GM23338 (cell line): ENCODE results near the gene CCNK. TPM values are rescaled to one million over a fixed set of nuclear protein-coding genes. Genes with fewer than 3 reads are reported as not detected.
A peak's percentile ranks its signal among the peaks of the same experiment; 100 is the strongest.

Source experiments
- ATAC-seq: fragments of 200-7000 bp; cut with Tn5 transposase; 3 replicates; pipeline ENCODE4 v1.9.1; 2020
- DNase-seq: peaks from one replicate; pipeline ENCODE4 v3.0.0-alpha.2; 2015; ENCODE audit warnings: low spot score
- H2AFZ ChIP-seq: fragments of 200-600 bp; sonication (generic); 2 replicates; pipeline ENCODE4 v1.8.0; 2016; ENCODE audit warnings: antibody characterized with exemption, mild to moderate bottlenecking, moderate library complexity
- H3F3A ChIP-seq: fragments of 200-600 bp; sonication (generic); replicated peaks from 2 replicates; pipeline ENCODE4 v1.8.0; 2017; ENCODE audit warnings: antibody characterized with exemption, mixed run types, low read depth
- H3K27ac ChIP-seq: fragments of 200-600 bp; sonication (generic); 2 replicates; pipeline ENCODE4 v1.6.1; 2016; ENCODE audit warnings: low read depth
- H3K27me3 ChIP-seq: fragments of 200-600 bp; sonication (generic); 2 replicates; pipeline ENCODE4 v1.8.0; 2016; ENCODE audit warnings: mild to moderate bottlenecking, mixed run types, moderate library complexity; ENCODE audit not compliant: insufficient read depth
- H3K36me3 ChIP-seq: fragments of 200-600 bp; sonication (generic); 2 replicates; pipeline ENCODE4 v1.8.0; 2016; ENCODE audit warnings: mild to moderate bottlenecking; ENCODE audit not compliant: insufficient read depth
- H3K4me1 ChIP-seq: fragments of 200-600 bp; sonication (generic); 2 replicates; pipeline ENCODE4 v1.8.0; 2016; ENCODE audit warnings: mild to moderate bottlenecking, moderate library complexity; ENCODE audit not compliant: insufficient read depth
- H3K4me2 ChIP-seq: fragments of 200-600 bp; sonication (generic); 2 replicates; pipeline ENCODE4 v1.7.1; 2017; ENCODE audit warnings: mixed run types
- H3K4me3 ChIP-seq: fragments of 200-600 bp; sonication (generic); 2 replicates; pipeline ENCODE4 v1.6.1; 2016; ENCODE audit warnings: mixed run types
- H3K79me2 ChIP-seq: fragments of 200-600 bp; sonication (generic); replicated peaks from 2 replicates; pipeline ENCODE4 v1.8.0; 2017; ENCODE audit warnings: mild to moderate bottlenecking; ENCODE audit not compliant: insufficient read depth
- H3K9me2 ChIP-seq: fragments of 200-600 bp; sonication (generic); 2 replicates; pipeline ENCODE4 v1.8.0; 2017; ENCODE audit not compliant: insufficient read depth
- H4K20me1 ChIP-seq: fragments of 200-600 bp; sonication (generic); replicated peaks from 2 replicates; pipeline ENCODE4 v1.8.0; 2017; ENCODE audit warnings: mild to moderate bottlenecking; ENCODE audit not compliant: insufficient read depth
- H3K27ac Mint-ChIP-seq: 2 replicates; pipeline ENCODE4 v1.8.0; 2020; ENCODE audit warnings: inconsistent platforms, mild to moderate bottlenecking, moderate library complexity, mixed read lengths
- H3K27me3 Mint-ChIP-seq: 3 replicates; pipeline ENCODE4 v1.8.0; 2022; ENCODE audit warnings: low read depth, mild to moderate bottlenecking, moderate library complexity, mixed read lengths, inconsistent platforms; ENCODE audit not compliant: insufficient read depth, poor library complexity
- H3K36me3 Mint-ChIP-seq: 3 replicates; pipeline ENCODE4 v1.8.0; 2021; ENCODE audit warnings: low read depth, mild to moderate bottlenecking, inconsistent platforms, moderate library complexity, mixed read lengths
- H3K4me1 Mint-ChIP-seq: 3 replicates; pipeline ENCODE4 v1.8.0; 2020; ENCODE audit warnings: mild to moderate bottlenecking, inconsistent platforms, mixed read lengths
- H3K4me3 Mint-ChIP-seq: 3 replicates; pipeline ENCODE4 v1.8.0; 2021; ENCODE audit warnings: moderate library complexity, mild to moderate bottlenecking, inconsistent platforms, mixed read lengths
- H3K9me3 Mint-ChIP-seq: 3 replicates; pipeline ENCODE4 v1.8.0; 2020; ENCODE audit warnings: moderate library complexity, mild to moderate bottlenecking, inconsistent platforms, mixed read lengths
- CREB1 ChIP-seq: fragments of 250-450 bp; sonication (Bioruptor Pico); IDR thresholded peaks from 2 replicates; pipeline ENCODE4 v1.5.0; 2020; ENCODE audit warnings: low read depth, mild to moderate bottlenecking, moderate library complexity
- ETS1 ChIP-seq: IDR thresholded peaks from 2 replicates; pipeline ENCODE4 v1.6.1; 2016; ENCODE audit warnings: antibody characterized with exemption
- EZH2 ChIP-seq: fragments of 200-600 bp; sonication (generic); IDR thresholded peaks from one replicate; pipeline ENCODE4 v1.8.0; 2017; ENCODE audit warnings: antibody characterized with exemption, mild to moderate bottlenecking, low read depth; ENCODE audit not compliant: unreplicated experiment
- EZH2phosphoT487 ChIP-seq: fragments of 200-600 bp; sonication (generic); IDR thresholded peaks from one replicate; pipeline ENCODE4 v1.8.1; 2018; ENCODE audit warnings: antibody characterized with exemption; ENCODE audit not compliant: unreplicated experiment
- JUNB ChIP-seq: IDR thresholded peaks from one replicate; pipeline ENCODE4 v1.6.1; 2016; ENCODE audit warnings: antibody characterized with exemption; ENCODE audit not compliant: unreplicated experiment
- NANOG ChIP-seq: IDR thresholded peaks from 2 replicates; pipeline ENCODE4 v1.6.1; 2016; ENCODE audit warnings: antibody characterized with exemption, borderline replicate concordance
- POLR2AphosphoS5 ChIP-seq: IDR thresholded peaks from 2 replicates; pipeline ENCODE4 v1.6.1; 2016; ENCODE audit warnings: antibody characterized with exemption, low read depth
- REST ChIP-seq: IDR thresholded peaks from one replicate; pipeline ENCODE4 v1.6.1; 2018; ENCODE audit warnings: antibody characterized with exemption; ENCODE audit not compliant: unreplicated experiment
- STAT1 ChIP-seq: IDR thresholded peaks from one replicate; pipeline ENCODE4 v1.6.1; 2016; ENCODE audit warnings: antibody characterized with exemption; ENCODE audit not compliant: unreplicated experiment
- ZNF114 ChIP-seq: fragments of 250-450 bp; sonication (Bioruptor Pico); IDR thresholded peaks from 2 replicates; pipeline ENCODE4 v1.5.0; 2020; ENCODE audit warnings: mild to moderate bottlenecking, moderate library complexity
- ZNF331 ChIP-seq: fragments of 250-450 bp; sonication (Bioruptor Pico); IDR thresholded peaks from 2 replicates; pipeline ENCODE4 v1.5.0; 2020; ENCODE audit warnings: low read depth, mild to moderate bottlenecking, moderate library complexity
- ZNF462 ChIP-seq: fragments of 250-450 bp; sonication (Bioruptor Pico); IDR thresholded peaks from 2 replicates; pipeline ENCODE4 v1.5.0; 2020; ENCODE audit warnings: mild to moderate bottlenecking, moderate library complexity
- polyA plus RNA-seq: library from polyadenylated mRNA; unstranded; fragments of >200 nt; fragmentation: Nextera tagmentation; extraction: Ambion mirVana; gene quantifications from 2 replicates; pipeline ENCODE4 v1.2.1, GENCODE V29; 2016
- total RNA-seq: library from RNA; depleted of rRNA; stranded (reverse); fragments of >200 nt; shearing (Covaris generic); gene quantifications from 2 replicates; pipeline ENCODE4 v1.2.3, GENCODE V29; 2014

Gene CCNK
- total and polyA plus RNA-seq, 2 experiments from 2014 or later = 54.0 to 60.6 TPM

- TF ChIP-seq ZNF462 (CRISPR knock-in tag) (no peak), EZH2phosphoT487 (no peak)
These were observed 30.0 kb upstream of the CCNK start (continued) for GRCh38 chr14:99451234-99451633.

- H3K4me3 Mint-ChIP-seq = no peak overlapping the region
- Histone ChIP-seq H3K9me2 (no peaks in the 10 kb centered on the region), H3K4me2 (no peak overlapping the region), H3K27me3 (no peaks in the 10 kb centered on the region), H3K79me2 (peaks cover 9% of the 10 kb centered on the region), H4K20me1 (peaks cover 5% of the 10 kb centered on the region), H2AFZ (no peak overlapping the region), H3K4me3 (no peak overlapping the region), H3F3A (no peaks in the 10 kb centered on the region), H3K4me1 (no peaks in the 10 kb centered on the region), H3K36me3 (peaks cover 6% of the 10 kb centered on the region; the same call in 1 of the 2 replicates), H3K27ac (0 out of 2 replicates have a peak overlapping the region, but pooled peaks have one; percentile 57)
- no peaks in the 10 kb centered on the region for H3K4me1 Mint-ChIP-seq
- peak overlapping the region; percentile 49 for H3K27ac Mint-ChIP-seq
- no peaks in the 10 kb centered on the region for H3K9me3 Mint-ChIP-seq
- ATAC-seq (no peak), DNase-seq (no peak)
- H3K36me3 Mint-ChIP-seq = peaks cover 26% of the 10 kb centered on the region
- H3K27me3 Mint-ChIP-seq = peaks cover 2% of the 10 kb centered on the region
- TF ChIP-seq ETS1 (no peak), JUNB (no peak), EZH2phosphoT487 (no peak), NANOG (no peak), POLR2AphosphoS5 (no peak), REST (no peak), EZH2 (no peak), CREB1 (CRISPR knock-in tag) (no peak), ZNF331 (CRISPR knock-in tag) (no peak), ZNF114 (CRISPR knock-in tag) (no peak), STAT1 (no peak)
These were observed 28.2 kb upstream of the CCNK start for GRCh38 chr14:99452968-99453367.
